Stimulated activated CD4-positive, alpha-beta T cell treated with anti-CD3 and anti-CD28 coated beads, Interleukin-15, amount 100 ng/mL, for 48 hours (primary cell): ENCODE results near the gene LIMS2.

Source experiments
- DNase-seq, 2 donors: peaks; one replicate each; pipeline ENCODE4 v3.0.0-alpha.2; 2020; ENCODE audit warnings: low read depth in 2 of 2

The LIMS2 gene

GRCh38 chr2:127658641-127659407 is 16.5 kb downstream of the LIMS2 start:
- no peak for DNase-seq

- DNase-seq, result no peak
Measured at GRCh38 chr2:127658146-127658545, 17.2 kb downstream of the LIMS2 start.

- DNase-seq, result no peak
Measured at GRCh38 chr2:127657232-127657595, 18.1 kb downstream of the LIMS2 start.

- DNase-seq, result no peak
Measured at GRCh38 chr2:127656569-127657231, 18.6 kb downstream of the LIMS2 start.

- DNase-seq, result no peak
Measured at GRCh38 chr2:127655209-127656073, 19.9 kb downstream of the LIMS2 start.

GRCh38 chr2:127654838-127655175 is 20.5 kb downstream of the LIMS2 start:
- no peak for DNase-seq

GRCh38 chr2:127654084-127654837 is 21.1 kb downstream of the LIMS2 start:
- no peak for DNase-seq

GRCh38 chr2:127653421-127654083 is 21.8 kb downstream of the LIMS2 start:
- no peak for DNase-seq

GRCh38 chr2:127652786-127653357 is 22.5 kb downstream of the LIMS2 start:
- no peak for DNase-seq

- no peak for DNase-seq
Measured at GRCh38 chr2:127651971-127652550, 23.3 kb downstream of the LIMS2 start.

- no peak for DNase-seq
Measured at GRCh38 chr2:127651381-127651809, 23.9 kb downstream of the LIMS2 start.

GRCh38 chr2:127650785-127651380 is 24.4 kb downstream of the LIMS2 start:
- no peak for DNase-seq

GRCh38 chr2:127650041-127650784 is 25.1 kb downstream of the LIMS2 start:
- no peak for DNase-seq

GRCh38 chr2:127649684-127650040 is 25.7 kb downstream of the LIMS2 start:
- DNase-seq, result peak; percentile 59 to 87

GRCh38 chr2:127649100-127649611 is 26.2 kb downstream of the LIMS2 start:
- no peak for DNase-seq

- no peak for DNase-seq
Measured at GRCh38 chr2:127648321-127648720, 27.0 kb downstream of the LIMS2 start.

GRCh38 chr2:127647242-127648190 is 27.8 kb downstream of the LIMS2 start:
- no peak for DNase-seq
